Keratinocyte (primary cell): ENCODE data around the gene RHOBTB3. TPM values are rescaled to one million over a fixed set of nuclear protein-coding genes. Genes with fewer than 3 reads are reported as not detected.

Source experiments
- DNase-seq: peaks from one replicate; pipeline ENCODE4 v3.0.0-alpha.2; 2011; ENCODE audit warnings: low read depth, missing footprints, low spot score
- FAIRE-seq: peaks from 2 replicates; lab custom pipeline; 2011; peaks lifted over from hg19 to GRCh38; lab: Jason Lieb, UNC
- H2AFZ ChIP-seq: 2 replicates; pipeline ENCODE4 v1.6.0; 2012; ENCODE audit warnings: low read length, control low read depth, inconsistent platforms; ENCODE audit not compliant: control insufficient read depth
- H3K27ac ChIP-seq: 2 replicates; pipeline ENCODE4 v1.5.1; 2011; ENCODE audit warnings: low read length; ENCODE audit not compliant: control insufficient read depth, insufficient read depth
- H3K27me3 ChIP-seq: 3 replicates; pipeline ENCODE4 v1.6.0; 2011; ENCODE audit warnings: low read length; ENCODE audit not compliant: control insufficient read depth, insufficient read depth; ENCODE audit errors: extremely low read depth
- H3K36me3 ChIP-seq, 2 experiments: 2 replicates in 1 of 2; 3 replicates in 1 of 2; pipeline ENCODE4 v1.5.1; 2011; ENCODE audit warnings: low read length in 2 of 2, mild to moderate bottlenecking in 1 of 2; ENCODE audit not compliant: control insufficient read depth in 2 of 2, insufficient read depth in 2 of 2; ENCODE audit errors: extremely low read depth in 1 of 2
- H3K4me1 ChIP-seq: 3 replicates; pipeline ENCODE4 v1.5.1; 2011; ENCODE audit warnings: low read length; ENCODE audit not compliant: control insufficient read depth, insufficient read depth; ENCODE audit errors: extremely low read depth
- H3K4me2 ChIP-seq: 3 replicates; pipeline ENCODE4 v1.6.0; 2011; ENCODE audit warnings: low read depth, low read length; ENCODE audit not compliant: control insufficient read depth, insufficient read depth; ENCODE audit errors: extremely low read depth
- H3K4me3 ChIP-seq, 3 experiments: fragments of 200-600 bp in 1 of 3; sonication (generic) in 1 of 3; 2 replicates in 2 of 3; 3 replicates in 1 of 3; pipeline ENCODE4 v1.5.1; 2011 to 2016; ENCODE audit warnings: low read length in 3 of 3, mild to moderate bottlenecking in 3 of 3, control low read depth in 2 of 3, inconsistent platforms in 1 of 3, low read depth in 1 of 3, mixed read lengths in 1 of 3, mixed run types in 1 of 3, moderate library complexity in 1 of 3; ENCODE audit not compliant: control insufficient read depth in 2 of 3, insufficient read depth in 2 of 3; ENCODE audit errors: extremely low read depth in 1 of 3
- H3K79me2 ChIP-seq: 2 replicates; pipeline ENCODE4 v1.6.0; 2012; ENCODE audit warnings: low read length; ENCODE audit not compliant: control insufficient read depth, insufficient read depth
- H3K9ac ChIP-seq: 3 replicates; pipeline ENCODE4 v1.6.0; 2011; ENCODE audit warnings: low read length; ENCODE audit not compliant: control insufficient read depth, insufficient read depth; ENCODE audit errors: extremely low read depth
- H3K9me1 ChIP-seq: 3 replicates; pipeline ENCODE4 v1.6.0; 2011; ENCODE audit warnings: low read length; ENCODE audit not compliant: control insufficient read depth, insufficient read depth; ENCODE audit errors: extremely low read depth
- H3K9me3 ChIP-seq: 2 replicates; pipeline ENCODE4 v1.5.1; 2012; ENCODE audit warnings: low read depth, low read length; ENCODE audit not compliant: control insufficient read depth
- H4K20me1 ChIP-seq: 3 replicates; pipeline ENCODE4 v1.6.0; 2011; ENCODE audit warnings: low read length; ENCODE audit not compliant: control insufficient read depth, insufficient read depth; ENCODE audit errors: extremely low read depth
- EZH2 ChIP-seq: IDR thresholded peaks from one replicate; pipeline ENCODE4 v1.6.1; 2012; ENCODE audit warnings: inconsistent platforms, mild to moderate bottlenecking, low read length, moderate library complexity
- dilution Hi-C: fragments of 300-500 bp; cut with MboI; formaldehyde crosslinking; loops from one replicate; pipeline ENCODE4 v1.7.0; 2020; ENCODE audit warnings: low sequenced_read_pairs; ENCODE audit not compliant: extremely low pct_ligation_motif_present
- polyA plus RNA-seq, 5 experiments: library from polyadenylated mRNA; depleted of rRNA in 3 of 5; stranded (reverse) in 3 of 5; stranded (forward) in 1 of 5; unstranded in 1 of 5; fragments of >200 nt; gene quantifications; 1 replicate in 1 of 5; 2 replicates in 3 of 5; 3 replicates in 1 of 5; pipeline versions ENCODE4 v1.2.1 to v1.2.3, GENCODE V29; 2011 to 2012; ENCODE audit warnings: missing spikeins in 2 of 5, low read depth in 1 of 5, low replicate concordance in 1 of 5
- TF ChIP-seq, protein P1 (sequence below), 3 experiments: IDR thresholded peaks in 1 of 3; conservative IDR thresholded peaks in 1 of 3; optimal IDR thresholded peaks in 1 of 3; 2 replicates in 2 of 3; 3 replicates in 1 of 3; pipeline versions ENCODE3 to v1.5.1; 2011; ENCODE audit warnings: low read length in 3 of 3, mild to moderate bottlenecking in 3 of 3, moderate library complexity in 2 of 3, control low read depth in 1 of 3, inconsistent platforms in 1 of 3; ENCODE audit not compliant: insufficient read depth in 2 of 3; ENCODE audit errors: extremely low read depth in 1 of 3

The RHOBTB3 gene
- polyA plus RNA-seq, 1 donor (not counting 4 experiments of a cell fraction or from before 2014, with no cell fraction given), result 4.7 TPM

DNA sequence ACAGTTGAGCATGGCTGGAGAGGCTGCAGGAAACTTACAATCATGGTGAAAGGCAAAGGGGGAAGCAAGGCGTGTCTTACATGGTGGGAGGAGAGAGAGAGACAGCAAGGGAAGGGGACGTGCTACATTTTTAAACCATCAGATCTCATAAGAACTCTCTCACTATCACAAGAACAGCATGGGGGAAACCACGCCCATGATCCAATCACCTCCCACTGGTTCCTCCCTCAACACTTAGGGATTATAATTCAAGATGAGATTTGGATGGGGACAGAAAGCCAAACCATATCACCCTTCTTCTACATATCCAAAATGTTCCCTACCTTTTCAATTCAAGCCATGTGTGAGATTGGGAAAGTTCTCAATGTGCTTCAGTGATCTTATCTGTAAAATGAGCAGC is 114.3 kb downstream of the RHOBTB3 start:
- no peaks in the 10 kb centered on the region for H3K36me3 ChIP-seq
- H3K9me1 ChIP-seq, result no peaks in the 10 kb centered on the region
- no peak for FAIRE-seq
- H3K9ac ChIP-seq, result no peak overlapping the region
- no peaks in the 10 kb centered on the region for H4K20me1 ChIP-seq
- dilution Hi-C loops, result no loop called here
- H3K79me2 ChIP-seq, result no peaks in the 10 kb centered on the region
- no peak for TF ChIP-seq EZH2
- TF ChIP-seq, protein P1, sequence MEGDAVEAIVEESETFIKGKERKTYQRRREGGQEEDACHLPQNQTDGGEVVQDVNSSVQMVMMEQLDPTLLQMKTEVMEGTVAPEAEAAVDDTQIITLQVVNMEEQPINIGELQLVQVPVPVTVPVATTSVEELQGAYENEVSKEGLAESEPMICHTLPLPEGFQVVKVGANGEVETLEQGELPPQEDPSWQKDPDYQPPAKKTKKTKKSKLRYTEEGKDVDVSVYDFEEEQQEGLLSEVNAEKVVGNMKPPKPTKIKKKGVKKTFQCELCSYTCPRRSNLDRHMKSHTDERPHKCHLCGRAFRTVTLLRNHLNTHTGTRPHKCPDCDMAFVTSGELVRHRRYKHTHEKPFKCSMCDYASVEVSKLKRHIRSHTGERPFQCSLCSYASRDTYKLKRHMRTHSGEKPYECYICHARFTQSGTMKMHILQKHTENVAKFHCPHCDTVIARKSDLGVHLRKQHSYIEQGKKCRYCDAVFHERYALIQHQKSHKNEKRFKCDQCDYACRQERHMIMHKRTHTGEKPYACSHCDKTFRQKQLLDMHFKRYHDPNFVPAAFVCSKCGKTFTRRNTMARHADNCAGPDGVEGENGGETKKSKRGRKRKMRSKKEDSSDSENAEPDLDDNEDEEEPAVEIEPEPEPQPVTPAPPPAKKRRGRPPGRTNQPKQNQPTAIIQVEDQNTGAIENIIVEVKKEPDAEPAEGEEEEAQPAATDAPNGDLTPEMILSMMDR (optimal IDR thresholded peaks at IDR 0.05 in 1 of 3, IDR thresholded peaks at IDR 0.05 in 1 of 3, conservative IDR thresholded peaks at IDR 0.05 in 1 of 3; ENCODE audit: extremely low read depth in 1 of 3, insufficient read depth in 2 of 3, low read length in 3 of 3), result no peak
- H3K27me3 ChIP-seq, result no peaks in the 10 kb centered on the region
- H3K4me2 ChIP-seq, result no peak overlapping the region
- DNase-seq, result no peak
- H3K27ac ChIP-seq, result no peak overlapping the region
- H3K4me1 ChIP-seq, result peaks cover 7% of the 10 kb centered on the region
- no peaks in the 10 kb centered on the region for H3K9me3 ChIP-seq
- H2AFZ ChIP-seq, result no peak overlapping the region
- no peak overlapping the region for H3K4me3 ChIP-seq

Other genes starting within 250 kb of the RHOBTB3 start
- gene SKIC3, start 176.4 kb upstream of the RHOBTB3 start, polyA plus RNA-seq, result 37.1 to 63.8 TPM (median 44.9 TPM) in 3 replicates
- gene ARSK, start 176.2 kb upstream of the RHOBTB3 start, polyA plus RNA-seq, result 6.4 to 9.3 TPM (median 6.7 TPM) in 3 replicates
- gene GPR150, start 111.2 kb upstream of the RHOBTB3 start, polyA plus RNA-seq, result 0.07 to 0.08 TPM (median 0.07 TPM) in 3 replicates
- gene RFESD, start 84.6 kb upstream of the RHOBTB3 start, polyA plus RNA-seq, result 1.1 to 3.5 TPM (median 1.5 TPM) in 3 replicates
- not detected in 3 replicates for gene SPATA9, start 48.3 kb upstream of the RHOBTB3 start, polyA plus RNA-seq
- gene GLRX, start 91.4 kb downstream of the RHOBTB3 start, polyA plus RNA-seq, result 9.8 to 32.4 TPM (median 15.6 TPM) in 3 replicates
- gene ELL2, start 230.5 kb downstream of the RHOBTB3 start, polyA plus RNA-seq, result 74.8 to 100 TPM (median 81.1 TPM) in 3 replicates